ENCODE results near the gene CCDC85C. TPM values are rescaled to one million over a fixed set of nuclear protein-coding genes. Genes with fewer than 3 reads are reported as not detected.
A peak's percentile ranks its signal among the peaks of the same experiment; 100 is the strongest.

The CCDC85C gene
- total and polyA plus RNA-seq, 2 of the 4 experiments (the other 2 are of a cell fraction) = 16.0 to 19.0 TPM

DNA sequence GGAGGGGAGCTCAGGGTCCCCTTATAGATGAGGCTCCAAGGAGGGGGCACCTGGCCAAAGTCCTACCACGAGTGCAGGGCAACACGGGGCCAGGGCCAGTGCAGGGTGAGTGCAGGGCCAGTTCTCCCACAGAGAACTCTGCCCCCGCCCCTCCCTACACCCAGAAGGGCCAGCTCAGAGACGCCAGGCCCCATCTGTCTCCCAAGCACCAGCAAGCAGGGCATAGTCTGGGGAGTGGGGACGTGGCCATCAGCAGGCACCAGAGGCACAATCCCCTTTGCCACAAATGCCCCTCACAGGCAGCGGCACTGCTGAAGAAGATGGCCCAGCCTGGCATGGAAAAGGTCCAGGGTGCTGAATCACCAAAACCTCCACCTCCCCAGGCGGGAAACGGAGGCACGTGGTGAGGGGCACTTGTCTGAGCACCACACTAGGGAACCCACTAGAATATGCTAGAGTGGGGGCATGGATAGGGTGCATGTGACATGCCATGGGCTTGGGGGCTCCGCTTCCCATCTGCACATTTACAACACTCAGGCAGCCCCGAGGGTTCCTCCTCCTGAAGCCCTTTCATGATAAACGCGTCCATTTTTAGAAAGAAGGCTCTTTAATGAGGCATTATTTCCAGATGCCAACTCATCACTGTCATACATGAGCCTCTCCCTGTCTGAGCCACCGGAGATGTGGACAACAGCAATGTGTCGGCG, 17.8 kb downstream of the CCDC85C start:
- in situ Hi-C loops (cut with MboI; ENCODE audit: low sequenced_read_pairs) (no loop called here), intact Hi-C loops (cut with micrococcal nuclease) (no loop called here), dilution Hi-C loops (cut with HindIII; ENCODE audit: low sequenced_read_pairs, unreplicated experiment) (no loop called here)
- no peak overlapping the region for H3K9ac ChIP-seq (ENCODE audit: low read depth, low read length)
- no peak overlapping the region for H3K4me3 ChIP-seq (ENCODE audit: insufficient read depth, low read depth, low read length)
- 62% methylated on average over 3 of the region's 16 CpGs; no CpG with 5 or more reads in 1 of the 2 experiments for WGBS, 2 experiments (ENCODE audit: extremely low coverage in 2 of 2, insufficient read length in 1 of 2)
- H4K5ac ChIP-seq (ENCODE audit: low read depth, low read length) = no peak overlapping the region
- H2BK20ac ChIP-seq (ENCODE audit: low read depth, low read length) = no peak overlapping the region
- H3K27ac ChIP-seq (ENCODE audit: insufficient read depth, low read length) = no peak overlapping the region
- peak overlapping the region; percentile 14; the same call in 1 of the 2 replicates for H4K91ac ChIP-seq (ENCODE audit: insufficient read depth, low read depth, low read length)
- H3K36me3 ChIP-seq (ENCODE audit: control insufficient read depth, insufficient read depth, low read length) = no peaks in the 10 kb centered on the region
- no peak overlapping the region for H3K4me2 ChIP-seq (ENCODE audit: low read depth, low read length)
- peaks cover 48 to 93% of the 10 kb centered on the region in 2 experiments for H3K79me1 ChIP-seq (ENCODE audit: low read depth in 1 of 2, low read length in 2 of 2)
- 0 out of 2 replicates have a peak overlapping the region, but pooled peaks have one; percentile 32 for H3K4ac ChIP-seq (ENCODE audit: low read depth, low read length)
- H2BK120ac ChIP-seq (ENCODE audit: low read depth, low read length) = peak overlapping the region; percentile 44; the same call in 1 of the 2 replicates
- peaks cover 38% of the 10 kb centered on the region for H3K4me1 ChIP-seq (ENCODE audit: control insufficient read depth, insufficient read depth, low read length)
- no peak for DNase-seq
- no peak overlapping the region for H2BK5ac ChIP-seq (ENCODE audit: low read depth, low read length, poor library complexity, severe bottlenecking)
- POLR2A ChIA-PET (ENCODE audit: unreplicated experiment) = no interaction called here
- H3K14ac ChIP-seq (replicated peaks; ENCODE audit: low read depth, low read length) = 0 out of 2 replicates have a peak overlapping the region, but pooled peaks have one; percentile 15
- ATAC-seq (ENCODE audit: low read depth) = no peak
- H2AK9ac ChIP-seq (replicated peaks; ENCODE audit: low read depth, low read length, poor library complexity) = peak overlapping the region; percentile 65
- H4K8ac ChIP-seq (ENCODE audit: low read depth in 2 of 2, low read length in 2 of 2) = no peak overlapping the region
- H2AFZ ChIP-seq (replicated peaks; ENCODE audit: low read length, poor library complexity) = no peak overlapping the region
- peaks cover 44% of the 10 kb centered on the region for H3K9me1 ChIP-seq (ENCODE audit: insufficient read depth, low read length)
- no peaks in the 10 kb centered on the region for H3K9me3 ChIP-seq (ENCODE audit: control insufficient read depth, insufficient read depth, low read length)
- CTCF ChIA-PET = no interaction called here
- H3K56ac ChIP-seq (ENCODE audit: extremely low read depth, insufficient read depth, low read length) = no peak overlapping the region
- H4K20me1 ChIP-seq (ENCODE audit: insufficient read depth, low read length) = peaks cover 25% of the 10 kb centered on the region
- no TSS peak for BruUV-seq (replicated peaks)
- no peak overlapping the region for H3K18ac ChIP-seq (ENCODE audit: low read depth, low read length)
- H3K27me3 ChIP-seq (ENCODE audit: control insufficient read depth, insufficient read depth, low read length) = no peaks in the 10 kb centered on the region
- H2BK15ac ChIP-seq (ENCODE audit: low read depth, low read length) = no peak overlapping the region
- peak overlapping the region; percentile 20 for H2AK5ac ChIP-seq (ENCODE audit: low read depth, low read length)
- H3K23ac ChIP-seq (ENCODE audit: low read depth, low read length) = no peak overlapping the region
- no peak for TF ChIP-seq FOS (IDR thresholded peaks at IDR 0.05; ENCODE audit: low read depth, low read length)
- TF ChIP-seq MAZ (IDR thresholded peaks at IDR 0.05; ENCODE audit: borderline replicate concordance, low read depth, low read length) = no peak
- no peak for TF ChIP-seq CEBPB (IDR thresholded peaks at IDR 0.05; ENCODE audit: low read depth, low read length)
- no peak for TF ChIP-seq RFX5 (IDR thresholded peaks at IDR 0.05; ENCODE audit: low read depth, low read length)
- no peak for TF ChIP-seq SMC3 (IDR thresholded peaks at IDR 0.05; ENCODE audit: low read depth, low read length)
- no peak for TF ChIP-seq MAFK (IDR thresholded peaks at IDR 0.05; ENCODE audit: low read depth, low read length)
- no peak for TF ChIP-seq NFE2L2 (IDR thresholded peaks at IDR 0.05; ENCODE audit: low read depth, low read length)
- TF ChIP-seq RCOR1 (IDR thresholded peaks at IDR 0.05; ENCODE audit: insufficient replicate concordance, low read length) = no peak
- no peak for TF ChIP-seq CHD1 (IDR thresholded peaks at IDR 0.05; ENCODE audit: low read depth, low read length)
- no peak for TF ChIP-seq BHLHE40 (IDR thresholded peaks at IDR 0.05; ENCODE audit: low read depth, low read length)
- TF ChIP-seq, protein P1, sequence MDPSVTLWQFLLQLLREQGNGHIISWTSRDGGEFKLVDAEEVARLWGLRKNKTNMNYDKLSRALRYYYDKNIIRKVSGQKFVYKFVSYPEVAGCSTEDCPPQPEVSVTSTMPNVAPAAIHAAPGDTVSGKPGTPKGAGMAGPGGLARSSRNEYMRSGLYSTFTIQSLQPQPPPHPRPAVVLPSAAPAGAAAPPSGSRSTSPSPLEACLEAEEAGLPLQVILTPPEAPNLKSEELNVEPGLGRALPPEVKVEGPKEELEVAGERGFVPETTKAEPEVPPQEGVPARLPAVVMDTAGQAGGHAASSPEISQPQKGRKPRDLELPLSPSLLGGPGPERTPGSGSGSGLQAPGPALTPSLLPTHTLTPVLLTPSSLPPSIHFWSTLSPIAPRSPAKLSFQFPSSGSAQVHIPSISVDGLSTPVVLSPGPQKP (IDR thresholded peaks at IDR 0.05; ENCODE audit: borderline replicate concordance, low read depth, low read length) = no peak
- TF ChIP-seq, protein P2, sequence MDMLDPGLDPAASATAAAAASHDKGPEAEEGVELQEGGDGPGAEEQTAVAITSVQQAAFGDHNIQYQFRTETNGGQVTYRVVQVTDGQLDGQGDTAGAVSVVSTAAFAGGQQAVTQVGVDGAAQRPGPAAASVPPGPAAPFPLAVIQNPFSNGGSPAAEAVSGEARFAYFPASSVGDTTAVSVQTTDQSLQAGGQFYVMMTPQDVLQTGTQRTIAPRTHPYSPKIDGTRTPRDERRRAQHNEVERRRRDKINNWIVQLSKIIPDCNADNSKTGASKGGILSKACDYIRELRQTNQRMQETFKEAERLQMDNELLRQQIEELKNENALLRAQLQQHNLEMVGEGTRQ (IDR thresholded peaks at IDR 0.05; ENCODE audit: low read depth, low read length) = no peak
- no peak for TF ChIP-seq POLR2A (IDR thresholded peaks at IDR 0.05; ENCODE audit: low read depth, low read length)
- no peak for TF ChIP-seq RAD21 (IDR thresholded peaks at IDR 0.05; ENCODE audit: low read length)
- no peak for TF ChIP-seq MXI1 (IDR thresholded peaks at IDR 0.05; ENCODE audit: borderline replicate concordance, low read depth, low read length)
